GM13977 (cell line): ENCODE results near the gene AOC3.
"Not testable (repeated sequence)": the region's sequence is repeated elsewhere in the genome, so short reads cannot be mapped to it uniquely, and the experiment has no call there.

Experiments
- DNase-seq: peaks from one replicate; pipeline ENCODE4 v3.0.0; 2012; ENCODE audit warnings: low spot score
- CTCF ChIP-seq: IDR thresholded peaks from 2 replicates; pipeline ENCODE4 v1.5.1; 2012; ENCODE audit warnings: mild to moderate bottlenecking, control low read depth; ENCODE audit not compliant: insufficient read depth; ENCODE audit errors: extremely low read depth, missing control alignments
- in situ Hi-C: fragments of 300-500 bp; cut with MboI; formaldehyde crosslinking; loops from one replicate; pipeline ENCODE4 v1.12.0; 2022; ENCODE audit warnings: low sequenced_read_pairs, low pct_unique_long_range_greater_than_20kb, mixed read lengths, inconsistent platforms; ENCODE audit not compliant: unreplicated experiment

Gene AOC3

GRCh38 chr17:42849451-42850181 lies 1.4 kb upstream of the AOC3 start:
- TF ChIP-seq CTCF = no peak
- in situ Hi-C loops = no loop called here
- no peak for DNase-seq

- DNase-seq, in situ Hi-C loops: not testable (repeated sequence)
These were observed 607 bp downstream of the AOC3 start for GRCh38 chr17:42851371-42852240.

- TF ChIP-seq CTCF = no peak
- in situ Hi-C loops = no loop called here
- no peak for DNase-seq
These were observed 1.4 kb downstream of the AOC3 start for GRCh38 chr17:42852351-42852750.

- in situ Hi-C loops = no loop called here
- no peak for TF ChIP-seq CTCF
- no peak for DNase-seq
These were observed 2.0 kb downstream of the AOC3 start for GRCh38 chr17:42853004-42853403.

- TF ChIP-seq CTCF = no peak
- in situ Hi-C loops = no loop called here
- DNase-seq = no peak
These were observed 2.6 kb downstream of the AOC3 start for GRCh38 chr17:42853597-42853967.

GRCh38 chr17:42853968-42854790 lies 3.2 kb downstream of the AOC3 start:
- TF ChIP-seq CTCF = no peak
- in situ Hi-C loops = no loop called here
- DNase-seq = no peak
